K562 (cell line): ENCODE measurements around the gene SMARCD2. TPM values are rescaled to one million over a fixed set of nuclear protein-coding genes. Genes with fewer than 3 reads are reported as not detected.
A peak's percentile ranks its signal among the peaks of the same experiment; 100 is the strongest.

ENCODE experiments used
- ATAC-seq: fragments of 200-7000 bp; cut with Tn5 transposase; 3 replicates; pipeline ENCODE4 v1.9.1; 2020; ENCODE audit warnings: moderate library complexity
- BruUV-seq: library from RNA; stranded (reverse); fragments of 400-500 nt; replicated peaks from 2 replicates; lab custom pipeline; 2021; lab: Mats Ljungman, UMichigan
- CTCF ChIA-PET: fragments of 300-600 bp; formaldehyde crosslinking; extraction: SDS; loops from one replicate; lab custom pipeline; 2021; ENCODE audit warnings: low intra/inter-chr PET ratio; lab: Yijun Ruan, JAX
- POLR2A ChIA-PET: fragments of 300-600, 350-650 bp; sonication (Branson Sonifier 250); formaldehyde crosslinking; extraction: SDS; loops from one replicate; lab custom pipeline; 2021; ENCODE audit warnings: antibody characterized with exemption, inconsistent platforms; lab: Yijun Ruan, JAX
- DNase-seq, 4 experiments: peaks; one replicate each; pipeline versions ENCODE4 v3.0.0 to v3.0.0-alpha.2; 2011 to 2018; ENCODE audit warnings: low spot score in 3 of 4, mixed read lengths in 3 of 4; ENCODE audit errors: extremely low read depth in 1 of 4
- FAIRE-seq: peaks from 2 replicates; lab custom pipeline; 2011; peaks lifted over from hg19 to GRCh38; lab: Jason Lieb, UNC
- H2AFZ ChIP-seq: 2 replicates; pipeline ENCODE4 v1.6.0; 2011; ENCODE audit warnings: low read depth, low read length, control low read depth, inconsistent platforms
- H3K27ac ChIP-seq: fragments of 200-600 bp; 3 replicates; pipeline ENCODE4 v1.8.0; 2011; ENCODE audit warnings: low read depth, mild to moderate bottlenecking, control low read depth, inconsistent platforms, low read length, moderate library complexity, mixed read lengths; ENCODE audit errors: extremely low read depth
- H3K27me3 ChIP-seq, 2 experiments: fragments of 300-600 bp in 1 of 2; 2 replicates in 1 of 2; 3 replicates in 1 of 2; pipeline versions ENCODE4 v1.6.0 to v1.8.0; 2011; ENCODE audit warnings: inconsistent platforms in 2 of 2, low read length in 2 of 2, mild to moderate bottlenecking in 1 of 2, mixed read lengths in 1 of 2, moderate library complexity in 1 of 2; ENCODE audit not compliant: control insufficient read depth in 2 of 2, insufficient read depth in 2 of 2
- H3K36me3 ChIP-seq: fragments of 300-600 bp; 3 replicates; pipeline ENCODE4 v1.8.0; 2011; ENCODE audit warnings: mild to moderate bottlenecking, low read length, inconsistent platforms; ENCODE audit not compliant: control insufficient read depth, insufficient read depth
- H3K4me1 ChIP-seq, 2 experiments: fragments of 200-600 bp in 1 of 2; replicated peaks in 1 of 2; 2 replicates in 1 of 2; 3 replicates in 1 of 2; pipeline versions ENCODE4 v1.5.1 to v1.8.0; 2011; ENCODE audit warnings: inconsistent platforms in 2 of 2, low read length in 2 of 2, mild to moderate bottlenecking in 1 of 2, mixed read lengths in 1 of 2, moderate library complexity in 1 of 2; ENCODE audit not compliant: control insufficient read depth in 2 of 2, insufficient read depth in 2 of 2
- H3K4me2 ChIP-seq: 2 replicates; pipeline ENCODE4 v1.6.1; 2011; ENCODE audit warnings: low read length, control low read depth, inconsistent platforms, mixed read lengths; ENCODE audit not compliant: insufficient read depth
- H3K4me3 ChIP-seq: fragments of 200-600 bp; sonication (generic), shearing (Covaris generic); 2 replicates; pipeline ENCODE4 v1.5.1; 2016; ENCODE audit warnings: control low read depth, inconsistent platforms
- H3K79me2 ChIP-seq: fragments of 200-600 bp; 3 replicates; pipeline ENCODE4 v1.8.0; 2011; ENCODE audit warnings: low read length, inconsistent platforms; ENCODE audit not compliant: control insufficient read depth, insufficient read depth
- H3K9ac ChIP-seq, 2 experiments: 2 replicates each; pipeline versions ENCODE4 v1.6.0 to v1.6.1; 2011; ENCODE audit warnings: low read depth in 2 of 2, low read length in 2 of 2, control low read depth in 1 of 2, inconsistent platforms in 1 of 2, mild to moderate bottlenecking in 1 of 2, mixed read lengths in 1 of 2; ENCODE audit not compliant: insufficient read depth in 1 of 2
- H3K9me1 ChIP-seq: one replicate; pipeline ENCODE4 v1.6.0; 2011; ENCODE audit warnings: inconsistent platforms, mild to moderate bottlenecking, low read length, moderate library complexity; ENCODE audit not compliant: control insufficient read depth, insufficient read depth
- H3K9me3 ChIP-seq: replicated peaks from 2 replicates; pipeline ENCODE4 v1.5.1; 2011; ENCODE audit warnings: low read depth, low read length, inconsistent platforms; ENCODE audit not compliant: control insufficient read depth, insufficient read depth
- H4K20me1 ChIP-seq: replicated peaks from 2 replicates; pipeline ENCODE4 v1.6.1; 2011; ENCODE audit warnings: low read length, inconsistent platforms, mixed read lengths; ENCODE audit not compliant: control insufficient read depth, insufficient read depth
- NR3C1 ChIP-seq: sonication (generic); formaldehyde crosslinking; IDR thresholded peaks from 2 replicates; pipeline ENCODE4 v1.8.1; 2022; ENCODE audit warnings: missing genetic modification reagents
- POLR2A ChIP-seq: fragments of 450-650 bp; conservative IDR thresholded peaks from 2 replicates; pipeline ENCODE4 v1.6.1; 2016
- POLR2AphosphoS2 ChIP-seq: IDR thresholded peaks from 2 replicates; pipeline ENCODE4 v1.6.1; 2012; ENCODE audit warnings: low read length, improper control_type of control experiment
- PRDM10 ChIP-seq: fragments of 450-650 bp; IDR thresholded peaks from 2 replicates; pipeline ENCODE4 v1.6.1; 2018; ENCODE audit not compliant: partially characterized antibody
- RFX5 ChIP-seq: IDR thresholded peaks from 2 replicates; pipeline ENCODE4 v1.6.1; 2011; ENCODE audit warnings: low read depth, mild to moderate bottlenecking, improper control_type of control experiment, low read length
- WGBS: fragments of 100-300 bp; shearing (Covaris generic); methylation state at CpG from one replicate; pipeline ENCODE4 v1.1.6; 2016; ENCODE audit warnings: low coverage, mixed read lengths; ENCODE audit not compliant: insufficient coverage; ENCODE audit errors: missing lambda C conversion rate; 5-methylcytosine and 5-hydroxymethylcytosine counted together
- in situ Hi-C: fragments of 300-500 bp; cut with MboI; formaldehyde crosslinking; loops from 4 replicates; pipeline ENCODE4 v1.15.0; 2018; ENCODE audit warnings: inconsistent platforms, mixed read lengths
- intact Hi-C: fragments of 100-400 bp; cut with micrococcal nuclease; formaldehyde crosslinking; loops from 2 replicates; pipeline ENCODE4 v1.14.2; 2022
- polyA plus RNA-seq, 8 experiments: library from polyadenylated mRNA; depleted of rRNA in 4 of 8; stranded (reverse) in 5 of 8; unstranded in 3 of 8; fragments of >200 nt; fragmentation: Nextera tagmentation in 2 of 8; fragmentation: Illumina TruSeq in 1 of 8; extraction: Ambion mirVana in 2 of 8; extraction: Trizol in 1 of 8; gene quantifications; 2 replicates each; pipeline versions ENCODE4 v1.2.1 to v1.2.3, GENCODE V29; 2011 to 2014; ENCODE audit warnings: inconsistent platforms in 1 of 8, missing spikeins in 1 of 8
- total RNA-seq, 7 experiments: library from RNA; depleted of rRNA in 6 of 7; stranded (reverse); fragments of >200 nt in 6 of 7; fragmentation: Illumina TruSeq in 2 of 7; extraction: Trizol in 2 of 7; gene quantifications; 2 replicates each; pipeline versions ENCODE4 v1.2.1 to v1.2.3, GENCODE V29; 2011 to 2021; ENCODE audit warnings: low replicate concordance in 1 of 7

SMARCD2 gene
- total and polyA plus RNA-seq, 9 of the 15 experiments (the other 6 are each of a cell fraction or from before 2014, with no cell fraction given) = 1.7 to 114 (median 90.3) TPM

- no peak overlapping the region for H3K4me3 ChIP-seq
- no peak overlapping the region; a peak in 1 of 4 replicates for H3K9ac ChIP-seq
- H3K4me1 ChIP-seq = peaks cover 0 to 4% of the 10 kb centered on the region in 2 experiments; a peak in 3 of 5 replicates
- ATAC-seq (peak; percentile 18), FAIRE-seq (no peak), DNase-seq (no peak)
- no peaks in the 10 kb centered on the region for H3K9me3 ChIP-seq
- CTCF ChIA-PET = no interaction called here
- peaks cover 99% of the 10 kb centered on the region for H3K36me3 ChIP-seq
- H3K79me2 ChIP-seq = peaks cover 10% of the 10 kb centered on the region
- in situ Hi-C loops (no loop called here), intact Hi-C loops (no loop called here)
- TF ChIP-seq RFX5 = no peak
- peak; percentile 87 for TF ChIP-seq PRDM10
- peak; percentile 63; the same call in 1 of the 2 replicates for TF ChIP-seq POLR2A
- TF ChIP-seq POLR2AphosphoS2 = peak; percentile 23; the same call in 1 of the 2 replicates
- TF ChIP-seq NR3C1 (CRISPR knock-in tag) = no peak
- no peak overlapping the region for H2AFZ ChIP-seq
- no TSS peak for BruUV-seq
- H4K20me1 ChIP-seq = peaks cover 6% of the 10 kb centered on the region; the same call in 1 of the 2 replicates
- H3K9me1 ChIP-seq = no peaks in the 10 kb centered on the region
- no peaks in the 10 kb centered on the region for H3K27me3 ChIP-seq
- 87% methylated on average over 10 of the region's 10 CpGs for WGBS
- POLR2A ChIA-PET = interaction anchor here (0.6 to 2.0 kb wide), 9 partner anchors 8 to 195 kb away, joined by 3 to 6 read pairs (median 5); partner anchors contain the start of genes CCDC47 and DDX42
- no peak overlapping the region for H3K4me2 ChIP-seq
- H3K27ac ChIP-seq = no peak overlapping the region
Measured at GRCh38 chr17:63820963-63821561, 21.4 kb downstream of the SMARCD2 start.
